GM06990 (cell line): ENCODE measurements around the gene TMEM165.

Source experiments
- DNase-seq: peaks from one replicate; pipeline ENCODE4 v3.0.0-alpha.2; 2011; ENCODE audit not compliant: insufficient read length; ENCODE audit errors: extremely low read depth
- H3K27me3 ChIP-seq: replicated peaks from 2 replicates; pipeline ENCODE4 v1.6.0; 2011; ENCODE audit warnings: low read length; ENCODE audit not compliant: control insufficient read depth, insufficient read depth
- H3K36me3 ChIP-seq: 2 replicates; pipeline ENCODE4 v1.5.1; 2011; ENCODE audit warnings: low read length; ENCODE audit not compliant: control insufficient read depth, insufficient read depth
- H3K4me3 ChIP-seq: replicated peaks from 2 replicates; pipeline ENCODE4 v1.5.1; 2011; ENCODE audit warnings: low read depth, mild to moderate bottlenecking, control low read depth, low read length
- TF ChIP-seq, protein P1 (sequence below): IDR thresholded peaks from 2 replicates; pipeline ENCODE4 v1.5.1; 2011; ENCODE audit warnings: low read length, control low read depth, mild to moderate bottlenecking, inconsistent platforms; ENCODE audit not compliant: insufficient read depth, poor library complexity, severe bottlenecking

TMEM165 gene

DNA sequence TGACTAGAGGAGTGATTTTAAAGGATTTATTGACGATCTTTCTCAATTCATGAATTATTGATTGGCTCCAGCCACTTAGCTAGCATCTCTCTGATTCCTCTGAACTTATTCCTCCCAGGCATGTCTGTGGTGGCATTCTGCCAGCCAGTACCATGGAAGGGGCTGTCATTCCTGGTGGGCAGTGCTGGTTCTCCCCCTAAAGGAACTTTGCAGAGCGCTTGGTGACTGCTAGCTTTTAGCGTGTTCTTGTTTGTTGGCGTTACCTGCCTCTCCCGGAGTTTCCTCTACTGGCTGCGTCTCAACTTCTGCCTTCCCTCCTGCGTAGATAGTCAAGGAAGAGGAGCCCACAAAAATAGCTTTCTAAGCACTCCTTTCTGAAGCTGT is 30.4 kb upstream of the TMEM165 start:
- H3K27me3 ChIP-seq = no peaks in the 10 kb centered on the region
- H3K36me3 ChIP-seq = no peaks in the 10 kb centered on the region; the same call in 1 of the 2 replicates
- TF ChIP-seq, protein P1, sequence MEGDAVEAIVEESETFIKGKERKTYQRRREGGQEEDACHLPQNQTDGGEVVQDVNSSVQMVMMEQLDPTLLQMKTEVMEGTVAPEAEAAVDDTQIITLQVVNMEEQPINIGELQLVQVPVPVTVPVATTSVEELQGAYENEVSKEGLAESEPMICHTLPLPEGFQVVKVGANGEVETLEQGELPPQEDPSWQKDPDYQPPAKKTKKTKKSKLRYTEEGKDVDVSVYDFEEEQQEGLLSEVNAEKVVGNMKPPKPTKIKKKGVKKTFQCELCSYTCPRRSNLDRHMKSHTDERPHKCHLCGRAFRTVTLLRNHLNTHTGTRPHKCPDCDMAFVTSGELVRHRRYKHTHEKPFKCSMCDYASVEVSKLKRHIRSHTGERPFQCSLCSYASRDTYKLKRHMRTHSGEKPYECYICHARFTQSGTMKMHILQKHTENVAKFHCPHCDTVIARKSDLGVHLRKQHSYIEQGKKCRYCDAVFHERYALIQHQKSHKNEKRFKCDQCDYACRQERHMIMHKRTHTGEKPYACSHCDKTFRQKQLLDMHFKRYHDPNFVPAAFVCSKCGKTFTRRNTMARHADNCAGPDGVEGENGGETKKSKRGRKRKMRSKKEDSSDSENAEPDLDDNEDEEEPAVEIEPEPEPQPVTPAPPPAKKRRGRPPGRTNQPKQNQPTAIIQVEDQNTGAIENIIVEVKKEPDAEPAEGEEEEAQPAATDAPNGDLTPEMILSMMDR = no peak
- no peak for DNase-seq
- no peak overlapping the region for H3K4me3 ChIP-seq

DNA sequence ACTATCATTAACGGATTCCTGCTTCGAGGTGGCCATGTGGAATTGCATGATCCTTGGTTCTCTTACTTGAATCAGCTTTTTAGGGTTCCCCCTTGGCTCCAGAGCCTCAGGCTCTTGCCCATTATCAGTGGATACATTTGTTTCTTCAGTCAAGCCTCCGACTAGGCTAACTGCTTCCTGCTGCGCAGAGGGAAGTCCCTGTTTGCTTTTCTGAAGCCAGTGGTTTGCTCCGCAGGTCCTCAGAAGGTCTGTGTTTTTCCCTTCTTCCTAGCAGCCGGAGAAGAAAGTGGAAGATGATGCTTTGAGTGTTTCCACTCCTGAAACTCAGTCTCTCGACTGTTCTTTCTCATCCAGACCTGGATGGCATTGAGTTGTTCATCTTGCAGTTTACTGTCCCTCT is 29.1 kb upstream of the TMEM165 start:
- Histone ChIP-seq H3K4me3 (no peak overlapping the region), H3K27me3 (no peaks in the 10 kb centered on the region), H3K36me3 (no peaks in the 10 kb centered on the region; the same call in 1 of the 2 replicates)
- TF ChIP-seq, protein P1 = no peak
- no peak for DNase-seq

DNA sequence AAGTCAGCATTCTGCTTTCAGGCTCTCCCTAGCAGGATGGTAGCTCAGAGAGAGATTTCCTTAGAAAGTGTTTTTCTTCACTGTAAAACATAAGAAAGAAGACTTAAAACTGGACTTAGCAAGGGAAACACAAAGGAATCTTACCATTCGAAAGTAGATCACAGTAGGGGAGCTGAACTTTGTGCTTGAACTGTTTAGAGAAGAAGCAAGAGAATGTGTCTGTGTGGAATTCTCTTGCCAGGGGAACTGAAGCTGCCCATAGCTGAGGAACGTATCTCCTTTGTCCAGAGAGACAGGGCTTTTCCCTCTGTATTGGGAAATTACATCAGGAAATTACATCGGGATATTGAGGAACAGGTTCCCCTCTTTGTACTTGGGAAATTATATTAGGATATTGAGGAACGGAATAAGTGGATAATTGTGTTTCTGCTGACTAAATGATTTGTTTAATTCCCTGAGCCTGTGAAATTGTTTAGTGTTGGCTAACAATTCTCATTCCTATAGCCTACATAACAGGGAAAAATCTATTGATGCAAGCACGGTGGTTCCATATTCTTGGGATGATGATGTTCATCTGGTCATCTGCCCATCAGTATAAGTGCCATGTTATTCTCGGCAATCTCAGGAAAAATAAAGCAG is 28.6 kb upstream of the TMEM165 start:
- DNase-seq = no peak
- no peaks in the 10 kb centered on the region; the same call in 1 of the 2 replicates for H3K36me3 ChIP-seq
- H3K4me3 ChIP-seq = no peak overlapping the region
- TF ChIP-seq, protein P1 = no peak
- H3K27me3 ChIP-seq = no peaks in the 10 kb centered on the region

DNA sequence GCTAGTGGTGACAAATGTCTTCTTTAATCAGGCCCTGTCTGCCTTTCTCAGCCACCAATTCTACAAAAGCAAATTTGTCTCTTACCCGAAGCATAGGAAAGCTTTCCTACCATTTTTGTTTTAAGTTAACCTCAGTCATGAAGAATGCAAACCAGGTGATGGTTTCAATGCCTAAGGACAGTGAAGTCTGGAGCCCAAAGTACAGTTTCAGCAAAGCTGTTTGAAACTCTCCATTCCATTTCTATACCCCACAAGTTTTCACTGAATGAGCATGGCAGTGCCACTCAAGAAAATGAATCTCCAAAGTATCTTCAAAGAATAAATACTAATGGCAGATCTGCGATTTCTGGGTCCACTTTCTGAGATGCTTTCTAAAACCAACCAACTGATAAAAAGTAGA is 25.8 kb upstream of the TMEM165 start:
- no peaks in the 10 kb centered on the region for H3K27me3 ChIP-seq
- no peaks in the 10 kb centered on the region; the same call in 1 of the 2 replicates for H3K36me3 ChIP-seq
- DNase-seq = no peak
- no peak overlapping the region for H3K4me3 ChIP-seq
- TF ChIP-seq, protein P1 = no peak

DNA sequence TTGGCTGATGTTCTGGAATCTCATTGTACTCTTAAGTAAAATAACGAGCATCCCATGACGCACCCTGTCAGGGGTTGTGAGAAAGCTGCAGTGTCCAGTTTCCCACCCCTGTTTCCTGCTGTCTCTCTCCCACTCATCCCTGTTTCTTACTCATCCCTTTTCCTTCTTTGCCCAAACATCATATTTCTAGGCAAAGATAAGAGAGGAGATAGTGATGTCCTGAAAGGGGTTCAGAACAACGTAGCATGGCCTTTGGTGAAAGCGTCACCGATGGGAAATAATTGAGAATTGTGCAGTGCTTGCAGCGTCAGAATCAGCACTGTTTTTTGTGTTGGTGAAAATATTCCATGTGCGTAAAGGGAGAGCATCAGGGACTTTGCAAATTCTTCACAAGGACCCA is 23.5 kb upstream of the TMEM165 start:
- TF ChIP-seq, protein P1 = no peak
- H3K27me3 ChIP-seq = no peaks in the 10 kb centered on the region
- H3K36me3 ChIP-seq = no peaks in the 10 kb centered on the region
- H3K4me3 ChIP-seq = no peak overlapping the region
- no peak for DNase-seq

DNA sequence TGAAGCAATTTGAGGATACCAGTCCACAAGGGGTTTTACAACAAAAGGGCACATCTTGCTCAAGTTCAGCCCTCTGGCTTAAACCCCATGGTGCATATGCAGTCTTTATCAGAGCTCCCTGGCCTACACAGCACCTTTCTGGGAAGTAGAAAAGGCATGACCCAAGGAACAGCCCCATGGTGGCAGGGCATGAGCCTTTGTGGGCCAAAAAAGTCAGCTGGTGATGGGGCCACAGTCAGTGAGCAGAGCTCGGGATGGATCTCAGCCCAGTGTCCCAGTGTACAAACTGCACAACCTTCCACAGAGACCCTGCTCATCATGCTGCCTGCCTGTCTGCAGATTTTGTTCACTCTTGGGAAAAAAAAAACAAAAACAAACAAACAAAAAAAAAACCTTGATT is 22.3 kb upstream of the TMEM165 start:
- DNase-seq = no peak
- TF ChIP-seq, protein P1 = no peak
- H3K27me3 ChIP-seq = no peaks in the 10 kb centered on the region
- no peak overlapping the region for H3K4me3 ChIP-seq
- no peaks in the 10 kb centered on the region for H3K36me3 ChIP-seq
